Spleen (tissue), 7 donors: Measurements from ENCODE around the gene ID2.

ENCODE experiments used
- POLR2A ChIP-seq, 3 donors: fragments of 450-650 bp; IDR thresholded peaks; one replicate each; pipeline ENCODE4 v1.5.1; 2017; ENCODE audit warnings: antibody characterized with exemption in 3 of 3, mild to moderate bottlenecking in 1 of 3
- TF ChIP-seq, protein P1 (sequence below), 11 experiments: fragments of 200-600 bp in 7 of 11; fragments of 450-650 bp in 4 of 11; sonication (generic) in 4 of 11; IDR thresholded peaks in 8 of 11; conservative IDR thresholded peaks in 3 of 11; 1 replicate in 7 of 11; 2 replicates in 4 of 11; pipeline versions ENCODE4 v1.4.0 to v1.8.0; 2016 to 2021; ENCODE audit warnings: antibody characterized with exemption in 11 of 11, inconsistent platforms in 4 of 11, mild to moderate bottlenecking in 1 of 11
- donor health status: DM: no; HTN: no; CAD: no; lungs with moderate emphysema.
- donor health status: DM: no; HTN: no; CAD: no.
- donor health status: DM: no; HTN: no; CAD: no.

DNA sequence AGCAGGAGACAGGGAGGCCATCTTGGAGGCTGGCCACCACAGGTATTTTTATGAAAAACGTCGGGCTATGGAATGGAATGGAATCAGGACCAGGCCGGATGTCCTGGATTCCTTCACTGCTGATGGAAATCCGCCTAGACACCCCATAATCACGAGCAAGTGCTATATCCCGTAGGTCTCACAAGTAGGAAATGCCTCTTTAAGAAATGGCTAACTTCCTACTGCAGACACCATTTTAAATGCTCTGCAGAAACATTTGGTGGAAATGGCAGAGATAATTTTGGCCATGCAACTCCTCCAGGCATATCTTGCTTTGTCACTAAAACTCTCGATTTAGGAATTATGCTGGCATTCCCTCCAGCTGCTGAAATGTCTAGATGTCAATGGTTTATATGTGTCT lies 18.0 kb downstream of the ID2 start:
- TF ChIP-seq, protein P1, sequence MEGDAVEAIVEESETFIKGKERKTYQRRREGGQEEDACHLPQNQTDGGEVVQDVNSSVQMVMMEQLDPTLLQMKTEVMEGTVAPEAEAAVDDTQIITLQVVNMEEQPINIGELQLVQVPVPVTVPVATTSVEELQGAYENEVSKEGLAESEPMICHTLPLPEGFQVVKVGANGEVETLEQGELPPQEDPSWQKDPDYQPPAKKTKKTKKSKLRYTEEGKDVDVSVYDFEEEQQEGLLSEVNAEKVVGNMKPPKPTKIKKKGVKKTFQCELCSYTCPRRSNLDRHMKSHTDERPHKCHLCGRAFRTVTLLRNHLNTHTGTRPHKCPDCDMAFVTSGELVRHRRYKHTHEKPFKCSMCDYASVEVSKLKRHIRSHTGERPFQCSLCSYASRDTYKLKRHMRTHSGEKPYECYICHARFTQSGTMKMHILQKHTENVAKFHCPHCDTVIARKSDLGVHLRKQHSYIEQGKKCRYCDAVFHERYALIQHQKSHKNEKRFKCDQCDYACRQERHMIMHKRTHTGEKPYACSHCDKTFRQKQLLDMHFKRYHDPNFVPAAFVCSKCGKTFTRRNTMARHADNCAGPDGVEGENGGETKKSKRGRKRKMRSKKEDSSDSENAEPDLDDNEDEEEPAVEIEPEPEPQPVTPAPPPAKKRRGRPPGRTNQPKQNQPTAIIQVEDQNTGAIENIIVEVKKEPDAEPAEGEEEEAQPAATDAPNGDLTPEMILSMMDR (IDR thresholded peaks at IDR 0.05 in 8 of 11, conservative IDR thresholded peaks at IDR 0.05 in 3 of 11), result no peak
- TF ChIP-seq POLR2A (IDR thresholded peaks at IDR 0.05), result no peak
